SJCRH30 (cell line): ENCODE results near the gene TOGARAM2. TPM values are rescaled to one million over a fixed set of nuclear protein-coding genes. Genes with fewer than 3 reads are reported as not detected.
"Not testable (repeated sequence)": the region's sequence is repeated elsewhere in the genome, so short reads cannot be mapped to it uniquely, and the experiment has no call there.

Experiments used
- DNase-seq, 2 experiments: peaks; one replicate each; pipeline ENCODE4 v3.0.0-alpha.2; 2015 to 2020
- H3K27ac ChIP-seq: fragments of 250-450 bp; sonication (Bioruptor Pico); 2 replicates; pipeline ENCODE4 v1.5.1; 2020; ENCODE audit warnings: mild to moderate bottlenecking, moderate library complexity
- H3K27me3 ChIP-seq: fragments of 250-450 bp; sonication (Bioruptor Pico); 2 replicates; pipeline ENCODE4 v1.5.1; 2020; ENCODE audit warnings: mild to moderate bottlenecking, moderate library complexity
- H3K36me3 ChIP-seq: fragments of 250-450 bp; sonication (Bioruptor Pico); 2 replicates; pipeline ENCODE4 v1.5.1; 2020; ENCODE audit warnings: mild to moderate bottlenecking, moderate library complexity
- H3K4me1 ChIP-seq: fragments of 250-450 bp; sonication (Bioruptor Pico); 2 replicates; pipeline ENCODE4 v1.5.1; 2020; ENCODE audit warnings: mild to moderate bottlenecking, moderate library complexity
- H3K4me3 ChIP-seq: fragments of 250-450 bp; sonication (Bioruptor Pico); 2 replicates; pipeline ENCODE4 v1.5.1; 2020; ENCODE audit warnings: mild to moderate bottlenecking, moderate library complexity
- H3K9me3 ChIP-seq: fragments of 250-450 bp; sonication (Bioruptor Pico); replicated peaks from 2 replicates; pipeline ENCODE4 v1.5.1; 2020; ENCODE audit warnings: mild to moderate bottlenecking, moderate library complexity
- total RNA-seq: library from RNA; depleted of rRNA; stranded (reverse); fragments of >200 nt; shearing (Covaris generic); gene quantifications from 2 replicates; pipeline ENCODE4 v1.2.3, GENCODE V29; 2014

Gene TOGARAM2
- total RNA-seq, 1 experiment from 2014 or later = 0.73 TPM

GRCh38 chr2:29068513-29068912, 87.4 kb downstream of the TOGARAM2 start:
- H3K27me3 ChIP-seq = no peaks in the 10 kb centered on the region
- no peaks in the 10 kb centered on the region for H3K36me3 ChIP-seq
- H3K4me1 ChIP-seq = peaks cover 10% of the 10 kb centered on the region; the same call in 1 of the 2 replicates
- H3K27ac ChIP-seq = no peak overlapping the region
- H3K4me3 ChIP-seq = no peak overlapping the region
- DNase-seq = no peak
- no peaks in the 10 kb centered on the region for H3K9me3 ChIP-seq

- no peaks in the 10 kb centered on the region for H3K9me3 ChIP-seq
- no peaks in the 10 kb centered on the region for H3K27me3 ChIP-seq
- no peak overlapping the region for H3K4me3 ChIP-seq
- no peaks in the 10 kb centered on the region for H3K4me1 ChIP-seq
- H3K27ac ChIP-seq = no peak overlapping the region
- no peaks in the 10 kb centered on the region for H3K36me3 ChIP-seq
- DNase-seq = no peak
These were observed 89.4 kb downstream of the TOGARAM2 start for GRCh38 chr2:29070526-29070925.

GRCh38 chr2:29071032-29071975, 90.2 kb downstream of the TOGARAM2 start:
- DNase-seq = peak; percentile 42 to 56
- Histone ChIP-seq H3K9me3 (no peaks in the 10 kb centered on the region), H3K4me1 (no peaks in the 10 kb centered on the region), H3K4me3 (no peak overlapping the region), H3K36me3 (no peaks in the 10 kb centered on the region), H3K27me3 (no peaks in the 10 kb centered on the region), H3K27ac (no peak overlapping the region)

GRCh38 chr2:29072251-29072650, 91.2 kb downstream of the TOGARAM2 start:
- no peak overlapping the region for H3K27ac ChIP-seq
- no peaks in the 10 kb centered on the region for H3K27me3 ChIP-seq
- H3K4me1 ChIP-seq = no peaks in the 10 kb centered on the region
- DNase-seq = no peak
- no peak overlapping the region for H3K4me3 ChIP-seq
- no peaks in the 10 kb centered on the region for H3K9me3 ChIP-seq
- H3K36me3 ChIP-seq = no peaks in the 10 kb centered on the region

GRCh38 chr2:29072971-29073725, 92.0 kb downstream of the TOGARAM2 start:
- Histone ChIP-seq H3K4me3 (no peak overlapping the region), H3K27ac (no peak overlapping the region), H3K4me1 (no peaks in the 10 kb centered on the region), H3K36me3 (no peaks in the 10 kb centered on the region), H3K9me3 (no peaks in the 10 kb centered on the region), H3K27me3 (no peaks in the 10 kb centered on the region)
- DNase-seq = peak in 1 of 2 experiments; percentile 56

- Histone ChIP-seq H3K36me3 (no peaks in the 10 kb centered on the region), H3K27ac (no peak overlapping the region)
- DNase-seq = no peak
These were observed 92.8 kb downstream of the TOGARAM2 start for GRCh38 chr2:29073933-29074332.

GRCh38 chr2:29074411-29074810, 93.3 kb downstream of the TOGARAM2 start, which contains the start of gene PCARE:
PCARE (minus strand) TSS chr2:29074523; CDS start chr2:29074261, 262 bp downstream.
- no peak for DNase-seq
- Histone ChIP-seq H3K27ac (no peak within 1 kb of the TSS), H3K4me1 (no peaks in the 10 kb centered on the region), H3K27me3 (no peaks in the 10 kb centered on the region), H3K4me3 (no peak within 1 kb of the TSS), H3K9me3 (no peaks in the 10 kb centered on the region; the same call in 1 of the 2 replicates), H3K36me3 (no peaks in the 10 kb centered on the region)

More at GRCh38 chr2:29073933-29074332, 92.8 kb downstream of the TOGARAM2 start:
- Histone ChIP-seq H3K9me3 (no peaks in the 10 kb centered on the region; the same call in 1 of the 2 replicates), H3K4me1 (no peaks in the 10 kb centered on the region), H3K4me3 (no peak overlapping the region), H3K27me3 (no peaks in the 10 kb centered on the region)

- Histone ChIP-seq H3K27me3 (no peaks in the 10 kb centered on the region), H3K4me1 (no peaks in the 10 kb centered on the region), H3K9me3 (no peaks in the 10 kb centered on the region; the same call in 1 of the 2 replicates), H3K27ac (no peak overlapping the region), H3K4me3 (no peak overlapping the region), H3K36me3 (no peaks in the 10 kb centered on the region)
- DNase-seq = no peak
These were observed 95.0 kb downstream of the TOGARAM2 start for GRCh38 chr2:29075894-29076705.

- no peak overlapping the region for H3K4me3 ChIP-seq
- DNase-seq = no peak
- H3K27me3 ChIP-seq = no peaks in the 10 kb centered on the region
These were observed 98.8 kb downstream of the TOGARAM2 start for GRCh38 chr2:29079887-29080286.

GRCh38 chr2:29080886-29081743, 100.0 kb downstream of the TOGARAM2 start:
- no peak overlapping the region for H3K27ac ChIP-seq
- H3K36me3 ChIP-seq = no peaks in the 10 kb centered on the region
- H3K4me1 ChIP-seq = no peaks in the 10 kb centered on the region
- DNase-seq = no peak
- H3K9me3 ChIP-seq = peaks cover 3% of the 10 kb centered on the region; the same call in 1 of the 2 replicates
- H3K27me3 ChIP-seq = no peaks in the 10 kb centered on the region
- no peak overlapping the region for H3K4me3 ChIP-seq

More at GRCh38 chr2:29079887-29080286, 98.8 kb downstream of the TOGARAM2 start:
- H3K4me1 ChIP-seq = no peaks in the 10 kb centered on the region
- H3K36me3 ChIP-seq = no peaks in the 10 kb centered on the region
- H3K9me3 ChIP-seq = peaks cover 3% of the 10 kb centered on the region; the same call in 1 of the 2 replicates
- no peak overlapping the region for H3K27ac ChIP-seq

- Histone ChIP-seq H3K27me3 (no peaks in the 10 kb centered on the region), H3K4me1 (no peaks in the 10 kb centered on the region; the same call in 1 of the 2 replicates), H3K4me3 (no peak overlapping the region), H3K9me3 (peaks cover 3% of the 10 kb centered on the region; the same call in 1 of the 2 replicates), H3K27ac (no peak overlapping the region), H3K36me3 (no peaks in the 10 kb centered on the region)
- no peak for DNase-seq
These were observed 101.9 kb downstream of the TOGARAM2 start for GRCh38 chr2:29082804-29083495.

- Histone ChIP-seq H3K4me1 (no peaks in the 10 kb centered on the region; the same call in 1 of the 2 replicates), H3K9me3 (0 out of 2 replicates have a peak, but pooled peaks cover 3% of the 10 kb centered on the region), H3K4me3 (no peak overlapping the region), H3K36me3 (no peaks in the 10 kb centered on the region), H3K27me3 (no peaks in the 10 kb centered on the region), H3K27ac (no peak overlapping the region)
- no peak for DNase-seq
These were observed 103.5 kb downstream of the TOGARAM2 start for GRCh38 chr2:29084554-29084953.

GRCh38 chr2:29090311-29090710, 109.2 kb downstream of the TOGARAM2 start:
- not testable (repeated sequence) for H3K4me3 ChIP-seq, H3K36me3 ChIP-seq, H3K9me3 ChIP-seq, H3K27me3 ChIP-seq, H3K4me1 ChIP-seq, H3K27ac ChIP-seq
- peak; percentile 37 to 52 for DNase-seq
